Measurements from ENCODE around the gene SUGCT. TPM values are rescaled to one million over a fixed set of nuclear protein-coding genes. Genes with fewer than 3 reads are reported as not detected.
A peak's percentile ranks its signal among the peaks of the same experiment; 100 is the strongest.

The SUGCT gene
- total and polyA plus RNA-seq, 2 of the 8 experiments (the other 6 are each of a cell fraction or from before 2014, with no cell fraction given) = 2.8 to 5.4 TPM

GRCh38 chr7:40775877-40776276, 641.1 kb downstream of the SUGCT start:
- H4K20me1 ChIP-seq (replicated peaks in 1 of 2; ENCODE audit: control insufficient read depth in 1 of 2, insufficient read depth in 2 of 2, low read length in 2 of 2) = no peaks in the 10 kb centered on the region
- ChIA-PET CTCF (ENCODE audit: partially characterized antibody) (interaction anchor here (0.6 to 2.1 kb wide), 2 partner anchors 18 to 227 kb away, joined by 3 to 7 read pairs; no protein-coding TSS in a partner anchor), POLR2A (ENCODE audit: partially characterized antibody) (no interaction called here)
- H3K36me3 ChIP-seq (ENCODE audit: control insufficient read depth in 2 of 4, insufficient read depth in 4 of 4, low read length in 3 of 4) = no peaks in the 10 kb centered on the region
- peaks cover 0 to 4% (median 0%) of the 10 kb centered on the region in 4 experiments; a peak in 1 of 7 replicates for H3K4me1 ChIP-seq (replicated peaks in 1 of 4; ENCODE audit: control insufficient read depth in 3 of 4, insufficient read depth in 4 of 4, low read length in 3 of 4)
- H3K4ac ChIP-seq (replicated peaks; ENCODE audit: insufficient read length, low read depth, low read length) = no peak overlapping the region
- no peak overlapping the region for H3K9ac ChIP-seq (replicated peaks in 1 of 4; ENCODE audit: extremely low read depth in 1 of 4, low read depth in 3 of 4, low read length in 3 of 4)
- H3K23ac ChIP-seq (ENCODE audit: insufficient read length) = no peak overlapping the region
- no peaks in the 10 kb centered on the region for H3K23me2 ChIP-seq (ENCODE audit: low read depth, low read length)
- no peak overlapping the region for H2BK20ac ChIP-seq (ENCODE audit: low read length)
- 0 out of 2 replicates have a peak overlapping the region, but pooled peaks have one; percentile 63 for H4K8ac ChIP-seq (ENCODE audit: extremely low read depth, insufficient read depth, low read length)
- 97% methylated on average over 4 of the region's 4 CpGs; no CpG with 5 or more reads in 1 of the 2 experiments for WGBS, 2 experiments (ENCODE audit: extremely low coverage in 1 of 2, insufficient coverage in 1 of 2, insufficient read length in 1 of 2, insufficient replicate concordance in 2 of 2, low coverage in 1 of 2, low lambda C conversion rate in 2 of 2, missing lambda C conversion rate in 1 of 2)
- no peaks in the 10 kb centered on the region for H3K79me2 ChIP-seq (ENCODE audit: control insufficient read depth in 1 of 2, insufficient read depth in 2 of 2, low read length in 2 of 2)
- TF ChIP-seq ASH2L (IDR thresholded peaks at IDR 0.05; ENCODE audit: low read length) = no peak
- TF ChIP-seq NANOG (IDR thresholded peaks at IDR 0.05; ENCODE audit: insufficient read depth, low read depth, low read length, poor library complexity, severe bottlenecking) = no peak
- no peak overlapping the region for H2BK120ac ChIP-seq (replicated peaks; ENCODE audit: low read depth, low read length)
- H3K18ac ChIP-seq (ENCODE audit: extremely low read depth, low read length) = no peak overlapping the region
- DNase-seq (ENCODE audit: low read depth in 1 of 2, low spot score in 2 of 2) (no peak), FAIRE-seq (no peak)
- no peak overlapping the region for H2BK12ac ChIP-seq (ENCODE audit: low read depth, low read length)
- no peaks in the 10 kb centered on the region for H3K27me3 ChIP-seq (replicated peaks in 1 of 4; ENCODE audit: control insufficient read depth in 3 of 4, extremely low read depth in 1 of 4, insufficient read depth in 3 of 4, low read length in 3 of 4)
- H3K27ac ChIP-seq (ENCODE audit: low read depth, low read length) = no peak overlapping the region
- H2BK5ac ChIP-seq (ENCODE audit: low read depth, low read length) = no peak overlapping the region
- no peak overlapping the region for H4K5ac ChIP-seq (ENCODE audit: insufficient read length, low read depth, low read length)
- no peak overlapping the region for H2AK5ac ChIP-seq (ENCODE audit: low read depth, low read length)
- H2BK15ac ChIP-seq (ENCODE audit: low read length) = no peak overlapping the region
- no peak overlapping the region for H3K56ac ChIP-seq (replicated peaks; ENCODE audit: insufficient read length, low read depth, low read length)
- H3K79me1 ChIP-seq (ENCODE audit: low read depth, low read length) = no peaks in the 10 kb centered on the region
- no peak overlapping the region for H2AFZ ChIP-seq (ENCODE audit: low read length)
- H3K4me3 ChIP-seq (ENCODE audit: extremely low read depth in 1 of 4, insufficient read depth in 2 of 4, low read depth in 3 of 4, low read length in 4 of 4) = no peak overlapping the region
- no peak overlapping the region for H3K14ac ChIP-seq (ENCODE audit: insufficient read length)
- H4K91ac ChIP-seq (replicated peaks; ENCODE audit: insufficient read length, low read length) = no peak overlapping the region
- H3K4me2 ChIP-seq (ENCODE audit: insufficient read depth in 1 of 2, low read depth in 2 of 2, low read length in 2 of 2) = no peak overlapping the region
- H3K9me3 ChIP-seq (ENCODE audit: insufficient read depth in 2 of 2, low read depth in 1 of 2, low read length in 1 of 2) = no peaks in the 10 kb centered on the region
